Activated CD8-positive, alpha-beta memory T cell treated with anti-CD3 and anti-CD28 coated beads, Interleukin-2, amount 50 U/mL, for 24 hours (primary cell): Measurements from ENCODE around the gene FOXJ1.
"Not testable (repeated sequence)": the region's sequence is repeated elsewhere in the genome, so short reads cannot be mapped to it uniquely, and the experiment has no call there.

Source experiments
- DNase-seq: peaks from one replicate; pipeline ENCODE4 v3.0.0-alpha.2; 2020; ENCODE audit errors: extremely low read depth

The FOXJ1 gene, protein sequence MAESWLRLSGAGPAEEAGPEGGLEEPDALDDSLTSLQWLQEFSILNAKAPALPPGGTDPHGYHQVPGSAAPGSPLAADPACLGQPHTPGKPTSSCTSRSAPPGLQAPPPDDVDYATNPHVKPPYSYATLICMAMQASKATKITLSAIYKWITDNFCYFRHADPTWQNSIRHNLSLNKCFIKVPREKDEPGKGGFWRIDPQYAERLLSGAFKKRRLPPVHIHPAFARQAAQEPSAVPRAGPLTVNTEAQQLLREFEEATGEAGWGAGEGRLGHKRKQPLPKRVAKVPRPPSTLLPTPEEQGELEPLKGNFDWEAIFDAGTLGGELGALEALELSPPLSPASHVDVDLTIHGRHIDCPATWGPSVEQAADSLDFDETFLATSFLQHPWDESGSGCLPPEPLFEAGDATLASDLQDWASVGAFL

DNA sequence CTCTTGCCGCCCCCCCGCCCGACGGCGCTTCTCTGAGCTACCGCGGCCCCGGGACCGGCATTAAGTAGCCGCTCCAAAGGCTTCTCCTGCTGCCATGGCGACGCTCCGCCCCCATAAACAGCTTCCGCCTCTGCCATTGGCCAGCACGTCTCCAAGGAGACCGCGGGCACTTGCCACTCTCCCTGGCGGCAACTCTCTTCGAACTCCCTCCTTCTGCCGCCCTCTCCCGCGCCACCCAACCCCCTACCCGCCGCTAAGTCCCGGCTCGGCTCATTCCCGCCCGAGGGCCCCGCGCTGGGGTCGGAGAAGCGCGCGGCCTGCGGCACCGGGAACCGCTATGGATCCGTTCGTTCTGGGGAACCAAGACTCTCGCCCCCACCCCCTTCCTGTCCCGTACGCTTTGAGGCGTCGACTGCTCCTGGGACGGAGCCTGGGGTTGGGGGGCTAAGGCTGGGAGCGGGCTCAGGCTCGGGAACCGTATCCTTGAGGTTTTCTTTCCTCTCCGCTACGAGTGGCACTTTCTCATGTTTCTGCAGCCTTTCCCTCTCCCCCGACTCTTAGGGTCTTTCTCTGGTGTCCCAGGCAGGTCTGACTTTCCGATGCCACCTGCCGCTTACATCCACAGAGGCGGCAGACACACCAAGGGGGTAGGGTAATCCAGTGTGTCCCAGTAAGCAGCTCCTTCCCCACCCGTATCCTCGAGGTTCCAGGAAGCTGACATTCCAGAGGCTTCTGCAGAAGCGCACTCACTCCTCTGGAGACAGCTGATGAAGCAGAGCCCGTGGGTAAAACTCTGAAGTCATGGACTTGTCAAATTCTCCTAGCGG lies at the start of gene FOXJ1:
TSS of gene FOXJ1 (minus strand) at position 34 of the 827 bp plus-strand sequence. CDS start 850 bp downstream, outside the sequence.
- peak; percentile 71 for DNase-seq

DNA sequence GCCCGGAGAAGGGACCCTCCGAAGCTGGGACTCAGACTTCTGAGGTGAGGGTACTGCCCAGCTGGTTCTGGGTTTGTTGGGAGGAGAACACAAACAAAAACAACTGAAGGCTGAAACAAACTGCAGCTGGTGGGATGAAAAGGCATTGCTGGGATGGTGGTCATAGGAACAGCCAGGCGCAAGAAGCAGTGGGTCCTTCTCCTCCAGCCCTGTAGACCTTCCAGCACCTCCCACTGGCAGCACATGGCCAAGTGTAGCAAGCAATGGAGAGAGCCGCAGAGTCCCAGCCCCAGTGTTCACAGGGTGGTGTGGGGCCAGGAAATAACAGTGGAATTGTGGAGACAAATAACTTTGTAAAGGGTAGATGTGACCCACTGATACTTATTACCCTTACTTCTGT lies 48.7 kb upstream of the FOXJ1 start:
- DNase-seq, result no peak

DNA sequence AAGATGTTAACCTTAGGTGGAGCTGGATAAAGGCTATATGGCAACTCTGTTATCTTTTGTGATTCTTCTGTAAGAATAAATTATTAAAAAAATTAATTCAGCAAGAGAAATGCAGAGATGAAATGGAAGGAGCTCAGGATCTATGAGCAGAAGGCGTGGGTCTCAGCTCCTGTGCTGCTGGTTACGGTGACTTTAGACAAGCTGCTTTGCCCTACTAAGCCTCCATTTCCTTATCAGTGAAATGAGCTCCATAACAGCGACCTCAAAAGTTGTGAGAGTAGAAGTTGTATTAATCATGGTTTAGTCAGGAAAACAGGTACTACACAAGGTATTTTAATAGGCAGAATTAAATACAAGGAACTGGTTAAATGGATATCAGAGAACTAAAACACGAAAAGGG lies 48.2 kb upstream of the FOXJ1 start:
- DNase-seq, result no peak

DNA sequence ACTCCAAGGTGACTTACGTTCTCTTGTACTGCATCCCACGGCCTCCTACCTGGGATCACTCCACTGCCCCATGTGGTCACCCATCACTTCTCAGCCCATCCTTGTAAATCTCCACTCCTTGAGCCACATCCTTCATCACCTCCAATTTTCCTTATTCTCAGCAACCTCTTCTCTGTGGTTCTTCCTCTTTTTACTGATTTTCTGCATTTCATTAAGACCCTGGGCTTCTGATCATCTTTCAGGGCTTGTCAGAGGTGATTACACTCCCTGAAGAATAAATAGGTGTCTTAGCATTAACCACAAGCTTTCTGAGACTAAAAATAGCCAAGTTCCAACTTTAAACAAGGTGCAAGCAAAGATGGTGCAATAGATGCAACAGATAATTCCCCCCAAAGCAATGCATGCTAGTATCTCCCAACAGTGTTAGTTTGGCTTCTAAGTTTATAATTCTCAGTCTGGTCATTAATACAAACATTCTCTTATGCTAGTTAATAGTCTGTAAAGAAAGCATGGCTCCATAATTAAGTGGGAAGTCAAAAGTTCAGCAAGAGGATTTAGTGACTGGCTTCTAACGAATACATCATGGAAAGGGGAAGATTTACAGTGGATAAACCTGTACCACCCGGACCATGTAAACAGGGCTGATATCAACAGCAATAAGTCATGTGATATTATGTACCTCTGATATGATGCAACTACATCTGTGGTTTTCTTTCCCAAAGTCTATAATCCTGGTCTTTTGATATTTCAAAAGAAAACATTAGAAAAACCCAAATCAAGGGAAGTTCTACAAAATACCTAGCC lies 47.4 kb upstream of the FOXJ1 start:
- DNase-seq, result no peak

- DNase-seq, result not testable (repeated sequence)
Measured at GRCh38 chr17:76186774-76187173, 45.7 kb upstream of the FOXJ1 start.

DNA sequence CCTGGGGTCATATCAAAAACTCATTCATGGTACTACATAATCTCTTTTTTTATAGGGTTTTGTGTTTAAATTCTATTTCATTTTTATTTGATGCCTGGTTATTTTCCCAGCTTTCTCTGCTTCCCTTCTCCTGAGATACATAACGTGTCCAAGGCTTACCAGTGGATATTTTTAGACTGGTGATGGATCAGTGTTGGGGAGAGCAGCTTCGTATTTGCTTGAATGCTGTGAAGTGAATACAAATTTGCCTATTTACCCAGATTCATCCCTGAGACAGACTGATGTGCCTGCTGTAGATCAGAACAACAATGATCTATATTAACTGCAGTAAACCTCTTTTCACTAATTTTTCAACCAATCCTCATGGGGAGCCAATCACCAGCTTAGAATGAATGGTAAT lies 43.2 kb upstream of the FOXJ1 start:
- no peak for DNase-seq

DNA sequence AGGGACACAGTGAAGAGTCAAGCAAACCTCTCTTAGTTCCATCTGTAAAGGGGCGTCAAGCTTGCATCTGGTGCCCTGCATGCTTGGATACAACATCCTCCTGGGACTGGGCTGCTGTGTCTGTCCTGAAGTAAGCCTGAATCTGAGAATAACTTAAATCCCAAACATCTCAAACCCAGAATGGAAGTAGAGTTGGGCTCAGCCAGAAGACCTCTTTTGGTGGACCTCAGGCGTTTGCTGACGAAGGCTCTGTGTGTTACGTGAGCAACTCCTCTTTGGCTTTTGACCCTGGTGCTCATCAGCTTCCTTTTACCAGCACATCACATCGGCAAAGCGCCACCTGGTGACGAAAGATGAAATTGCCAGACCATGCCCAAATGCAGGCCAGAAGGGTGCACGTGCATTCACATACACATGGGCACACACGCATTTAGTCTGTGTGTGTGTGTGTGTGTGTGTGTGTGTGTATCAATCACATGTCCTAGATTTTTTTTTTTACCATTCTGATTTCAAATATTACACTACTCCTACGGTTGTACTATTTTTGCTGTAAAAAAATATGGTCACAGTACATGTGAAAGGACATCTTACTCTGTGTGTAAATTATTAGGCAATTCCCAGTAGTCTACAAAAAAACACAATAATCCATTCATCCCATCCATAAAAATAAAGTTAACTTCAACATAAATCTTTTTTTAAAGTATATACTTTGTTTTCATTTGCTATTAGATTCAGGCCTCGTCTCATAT lies 41.1 kb upstream of the FOXJ1 start:
- DNase-seq, result peak; percentile 91

DNA sequence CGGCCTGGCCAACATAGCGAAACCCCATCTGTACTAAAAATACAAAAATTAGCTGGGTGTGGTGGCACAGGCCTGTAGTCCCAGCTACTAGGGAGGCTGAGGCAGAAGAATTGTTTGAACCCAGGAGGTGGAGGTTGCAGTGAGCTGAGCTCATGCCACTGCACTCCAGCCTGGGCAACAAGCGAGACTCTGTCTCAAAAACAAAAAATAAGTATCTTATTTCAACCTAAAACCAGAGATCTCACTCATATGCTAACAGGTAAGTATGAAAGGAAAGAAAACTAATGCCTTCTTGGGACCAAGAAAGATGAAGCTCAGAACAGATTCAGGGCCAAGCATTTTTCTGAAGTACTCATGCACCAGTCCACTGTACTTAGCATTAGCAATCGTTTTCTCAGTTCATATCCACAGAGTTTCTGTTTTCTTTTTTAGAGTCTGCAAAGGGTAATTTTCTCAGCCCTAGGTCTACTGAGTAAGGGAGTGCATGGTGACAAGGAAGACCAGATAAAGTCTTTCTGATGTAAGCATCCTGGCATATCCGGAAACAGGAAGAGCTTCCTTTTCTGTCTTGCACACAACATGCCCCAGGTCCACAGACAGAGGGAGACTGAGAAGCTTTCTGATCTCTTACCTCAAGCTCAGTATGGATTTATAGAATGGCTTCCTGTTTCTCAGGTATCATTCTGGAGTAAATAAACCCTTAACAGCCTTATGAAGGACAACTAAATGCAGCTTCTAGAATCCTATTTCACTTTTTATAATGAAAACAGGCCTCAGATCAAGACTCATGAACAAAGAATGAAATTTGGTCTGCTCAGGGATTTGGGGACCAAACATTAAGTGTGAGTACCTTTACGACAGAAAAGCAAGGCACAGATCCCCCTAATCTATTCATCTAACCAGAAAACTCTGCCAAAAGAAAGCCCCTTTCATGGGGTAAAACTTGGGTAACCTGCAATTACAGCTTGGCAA lies 38.7 kb upstream of the FOXJ1 start:
- DNase-seq, result no peak

DNA sequence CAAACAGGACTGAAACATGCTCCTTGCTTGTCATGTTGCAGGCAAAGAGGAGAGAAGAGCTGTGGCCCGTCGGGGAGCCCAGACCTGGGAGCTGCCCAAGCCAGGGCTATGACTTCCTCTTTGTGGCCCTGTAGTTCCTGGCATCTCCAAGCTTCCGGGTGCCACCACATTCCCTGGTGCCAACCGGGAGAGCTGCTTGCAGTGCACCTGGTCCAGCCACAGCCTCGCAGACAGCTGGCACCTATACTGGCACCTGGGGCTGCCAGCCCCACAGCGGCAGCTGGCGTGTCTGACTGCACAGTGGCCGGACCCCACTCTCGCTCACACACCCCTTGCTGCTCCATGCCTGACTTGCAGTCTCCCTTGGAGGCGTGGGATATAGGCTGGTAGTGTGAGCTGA lies 37.1 kb upstream of the FOXJ1 start:
- DNase-seq, result no peak

- DNase-seq, result no peak
Measured at GRCh38 chr17:76176701-76177574, 35.9 kb upstream of the FOXJ1 start.

DNA sequence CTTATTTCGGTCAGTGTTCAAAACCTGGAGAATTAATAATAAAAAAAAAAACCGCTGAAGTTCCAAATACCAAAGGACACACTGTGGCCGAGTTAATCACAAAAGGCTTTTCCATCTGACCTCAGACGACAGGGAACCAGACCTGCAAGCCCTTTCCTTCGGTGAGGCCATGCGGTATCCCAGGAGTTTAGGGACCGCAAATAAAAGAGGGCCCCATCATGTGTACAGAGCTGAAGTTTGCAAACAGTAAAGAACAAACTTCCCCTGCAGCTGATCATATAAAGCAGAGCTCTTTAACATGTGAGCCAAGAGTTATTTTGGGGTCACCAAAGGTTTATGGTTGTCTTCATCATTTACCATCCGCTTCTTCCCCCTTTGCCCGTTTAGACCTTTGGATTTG lies 33.0 kb upstream of the FOXJ1 start:
- DNase-seq, result no peak

DNA sequence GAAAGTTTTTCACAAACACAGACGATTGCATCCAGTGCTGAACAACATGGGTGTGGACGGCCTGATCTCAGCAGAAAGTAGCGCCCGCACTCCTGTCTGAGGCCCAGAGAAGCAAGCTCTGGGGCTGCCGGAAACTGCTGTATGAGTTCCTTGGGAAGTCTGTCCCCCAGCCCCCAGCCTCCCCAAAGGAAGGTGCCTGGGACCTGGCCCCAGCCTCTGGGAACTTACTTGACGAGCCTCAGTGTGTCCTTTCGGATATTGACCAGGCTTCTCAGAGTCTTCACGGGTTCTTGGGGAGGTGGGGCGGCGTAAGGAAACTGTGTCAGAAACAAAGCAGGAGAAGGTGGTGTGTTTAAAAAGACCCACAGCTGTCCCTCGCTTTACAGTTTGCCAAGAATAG lies 32.4 kb upstream of the FOXJ1 start:
- no peak for DNase-seq

GRCh38 chr17:76171706-76172105 lies 30.7 kb upstream of the FOXJ1 start:
- no peak for DNase-seq

- DNase-seq, result no peak
Measured at GRCh38 chr17:76170114-76170513, 29.1 kb upstream of the FOXJ1 start.

DNA sequence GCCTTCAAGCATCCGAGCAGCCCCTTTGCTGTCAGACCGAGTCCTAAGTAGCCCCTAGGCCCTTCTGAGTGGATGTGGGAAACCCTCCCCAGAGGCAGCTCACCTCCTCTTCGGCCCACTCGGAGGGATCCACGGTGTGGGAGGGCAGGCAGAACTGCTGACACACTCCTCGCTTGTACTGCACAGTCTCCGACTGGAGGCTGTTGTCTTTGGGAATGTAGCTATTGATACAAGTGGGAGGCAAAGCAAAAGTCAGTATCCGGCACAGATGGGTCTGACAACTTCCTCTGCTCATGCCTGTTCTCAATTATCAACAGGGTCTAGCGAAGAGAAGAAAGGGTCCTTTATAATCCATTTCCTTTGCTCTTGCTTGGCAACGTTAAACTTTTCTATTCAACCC lies 25.9 kb upstream of the FOXJ1 start:
- no peak for DNase-seq

GRCh38 chr17:76166168-76166567 lies 25.1 kb upstream of the FOXJ1 start:
- no peak for DNase-seq

DNA sequence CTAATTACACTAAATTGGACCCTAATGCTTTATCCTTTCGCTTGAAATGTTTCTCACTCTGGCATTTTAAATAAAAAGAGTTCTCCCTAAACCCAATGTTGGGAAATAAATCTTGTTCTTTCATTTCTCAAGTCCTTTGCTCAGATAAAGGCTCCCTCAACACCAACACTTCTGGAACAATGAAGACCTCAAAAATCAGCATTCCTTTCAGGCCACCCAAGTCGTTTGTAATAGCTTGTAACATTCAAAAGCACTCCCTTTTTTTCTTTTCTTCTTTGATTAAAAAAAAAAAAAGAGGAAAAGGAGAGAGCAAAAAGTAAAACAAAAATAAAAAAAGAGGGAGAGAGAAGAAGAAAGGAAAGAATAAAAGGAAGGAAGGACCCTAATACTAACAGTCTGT lies 23.3 kb upstream of the FOXJ1 start:
- no peak for DNase-seq

DNA sequence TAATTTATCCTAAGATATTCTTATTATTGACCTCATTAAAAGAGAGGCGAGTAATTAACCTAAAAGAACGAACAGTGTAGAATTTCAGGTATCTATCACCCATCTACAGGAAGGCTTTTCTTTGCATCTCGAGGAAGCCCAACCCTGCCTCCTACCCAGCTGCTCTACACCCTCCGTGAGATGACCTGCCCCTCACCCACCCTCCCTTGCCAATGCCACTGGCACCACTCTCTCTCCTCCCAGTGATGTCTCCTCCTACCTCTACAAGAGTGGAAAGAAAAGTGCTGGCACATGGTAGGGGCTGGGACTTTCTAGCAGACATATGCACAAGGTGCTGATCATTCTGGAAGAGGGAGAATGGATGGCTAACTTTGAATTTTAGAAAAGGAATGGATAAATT lies 22.9 kb upstream of the FOXJ1 start:
- no peak for DNase-seq

DNA sequence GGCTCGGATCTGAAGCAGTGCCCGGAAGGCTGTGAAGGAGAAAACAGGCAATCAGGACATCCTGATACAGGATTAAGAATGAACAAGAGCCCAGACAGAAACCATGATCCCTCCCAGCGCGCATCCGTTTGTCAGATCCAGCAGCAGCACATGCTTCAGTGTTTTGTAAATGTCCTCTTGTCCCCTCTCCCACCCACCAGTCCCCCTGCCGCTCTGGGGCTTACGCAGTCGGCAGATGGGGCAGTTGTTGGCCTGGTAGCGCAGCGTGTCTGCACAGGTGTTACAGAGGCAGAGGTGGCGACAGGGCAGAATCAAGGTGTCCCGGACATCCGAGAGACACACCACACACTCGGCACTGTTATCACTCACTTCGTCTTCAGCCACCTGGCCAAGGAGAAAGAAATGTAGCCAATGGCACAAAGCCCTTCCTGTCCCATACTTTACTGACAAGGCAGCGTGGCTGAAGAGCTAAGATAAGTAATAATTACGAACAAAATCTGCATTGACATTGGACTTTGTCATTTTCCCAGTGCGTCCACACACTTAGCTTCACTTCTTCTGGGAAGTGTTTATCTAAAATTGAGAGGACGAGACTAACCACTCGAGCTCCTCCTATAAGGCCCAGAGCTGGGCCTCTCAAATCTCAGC lies 20.7 kb upstream of the FOXJ1 start:
- no peak for DNase-seq
